ELF-1 (cell line): ENCODE results near the gene SND1.
A peak's percentile ranks its signal among the peaks of the same experiment; 100 is the strongest.

Source experiments
- DNase-seq: peaks from one replicate; pipeline ENCODE4 v3.0.0-alpha.2; 2016; ENCODE audit warnings: low read depth, low spot score

Gene SND1

GRCh38 chr7:127831318-127832219 lies 179.6 kb downstream of the SND1 start:
- no peak for DNase-seq

GRCh38 chr7:127832592-127832991 lies 180.6 kb downstream of the SND1 start:
- DNase-seq: no peak

- no peak for DNase-seq
These were observed 181.6 kb downstream of the SND1 start for GRCh38 chr7:127833641-127834040.

GRCh38 chr7:127835679-127836078 lies 183.7 kb downstream of the SND1 start:
- DNase-seq: no peak

GRCh38 chr7:127837816-127838410 lies 185.9 kb downstream of the SND1 start:
- peak; percentile 20 for DNase-seq

- no peak for DNase-seq
These were observed 186.9 kb downstream of the SND1 start for GRCh38 chr7:127838816-127839415.

GRCh38 chr7:127840226-127840951 lies 188.4 kb downstream of the SND1 start:
- no peak for DNase-seq

- DNase-seq: no peak
These were observed 192.2 kb downstream of the SND1 start for GRCh38 chr7:127844165-127844564.

GRCh38 chr7:127844707-127845331 lies 192.8 kb downstream of the SND1 start:
- no peak for DNase-seq

- DNase-seq: no peak
These were observed 193.7 kb downstream of the SND1 start for GRCh38 chr7:127845522-127846214.

GRCh38 chr7:127847641-127848040 lies 195.6 kb downstream of the SND1 start:
- no peak for DNase-seq

- no peak for DNase-seq
These were observed 196.2 kb downstream of the SND1 start for GRCh38 chr7:127848241-127848640.

- DNase-seq: no peak
These were observed 198.2 kb downstream of the SND1 start for GRCh38 chr7:127850195-127850594.

GRCh38 chr7:127854383-127854782 lies 202.4 kb downstream of the SND1 start:
- DNase-seq: no peak

GRCh38 chr7:127857464-127857841 lies 205.5 kb downstream of the SND1 start:
- no peak for DNase-seq

GRCh38 chr7:127858091-127858914 lies 206.3 kb downstream of the SND1 start:
- DNase-seq: no peak

- no peak for DNase-seq
These were observed 206.9 kb downstream of the SND1 start for GRCh38 chr7:127858915-127859189.

- no peak for DNase-seq
These were observed 207.3 kb downstream of the SND1 start for GRCh38 chr7:127859330-127859729.

GRCh38 chr7:127862525-127862924 lies 210.5 kb downstream of the SND1 start:
- DNase-seq: no peak

GRCh38 chr7:127863082-127863481 lies 211.1 kb downstream of the SND1 start:
- DNase-seq: no peak
